ENCODE results near the gene SHROOM4.

SHROOM4 gene

GRCh38 chrX:50814701-50815100, 707 bp upstream of the SHROOM4 start:
- no peak for TF ChIP-seq CTCF (IDR thresholded peaks at IDR 0.05; ENCODE audit: borderline replicate concordance, insufficient read depth, low read depth, low read length)
- no peak overlapping the region for H3K4me3 ChIP-seq (ENCODE audit: low read depth, low read length)

GRCh38 chrX:50812995-50813842, 775 bp downstream of the SHROOM4 start:
- no peak overlapping the region for H3K4me3 ChIP-seq (ENCODE audit: low read depth, low read length)
- no peak for TF ChIP-seq CTCF (IDR thresholded peaks at IDR 0.05; ENCODE audit: borderline replicate concordance, insufficient read depth, low read depth, low read length)

GRCh38 chrX:50805276-50805675, 8.7 kb downstream of the SHROOM4 start:
- TF ChIP-seq CTCF (IDR thresholded peaks at IDR 0.05; ENCODE audit: borderline replicate concordance, insufficient read depth, low read depth, low read length): no peak
- H3K4me3 ChIP-seq (ENCODE audit: low read depth, low read length): no peak overlapping the region

GRCh38 chrX:50801135-50801534, 12.9 kb downstream of the SHROOM4 start:
- H3K4me3 ChIP-seq (ENCODE audit: low read depth, low read length): no peak overlapping the region
- TF ChIP-seq CTCF (IDR thresholded peaks at IDR 0.05; ENCODE audit: borderline replicate concordance, insufficient read depth, low read depth, low read length): no peak

GRCh38 chrX:50799531-50799961, 14.4 kb downstream of the SHROOM4 start:
- no peak for TF ChIP-seq CTCF (IDR thresholded peaks at IDR 0.05; ENCODE audit: borderline replicate concordance, insufficient read depth, low read depth, low read length)

GRCh38 chrX:50798783-50799182, 15.2 kb downstream of the SHROOM4 start:
- no peak for TF ChIP-seq CTCF (IDR thresholded peaks at IDR 0.05; ENCODE audit: borderline replicate concordance, insufficient read depth, low read depth, low read length)
- no peak overlapping the region for H3K4me3 ChIP-seq (ENCODE audit: low read depth, low read length)

More at GRCh38 chrX:50799531-50799961, 14.4 kb downstream of the SHROOM4 start:
- no peak overlapping the region for H3K4me3 ChIP-seq (ENCODE audit: low read depth, low read length)

- no peak overlapping the region for H3K4me3 ChIP-seq (ENCODE audit: low read depth, low read length)
- TF ChIP-seq CTCF (IDR thresholded peaks at IDR 0.05; ENCODE audit: borderline replicate concordance, insufficient read depth, low read depth, low read length): no peak
Observed at GRCh38 chrX:50787099-50787498, 26.9 kb downstream of the SHROOM4 start.
